GM12878 (cell line): ENCODE measurements around the gene ADGRG2.

Source experiments
- EGR1 ChIP-seq, 2 experiments: IDR thresholded peaks; 1 replicate in 1 of 2; 2 replicates in 1 of 2; pipeline ENCODE4 v1.6.1; 2011 to 2012; ENCODE audit warnings: low read depth in 2 of 2, low read length in 2 of 2, borderline replicate concordance in 1 of 2, mild to moderate bottlenecking in 1 of 2, moderate library complexity in 1 of 2
- NFXL1 ChIP-seq: fragments of 450-650 bp; IDR thresholded peaks from 2 replicates; pipeline ENCODE4 v1.6.1; 2017; ENCODE audit warnings: antibody characterized with exemption, mild to moderate bottlenecking, borderline replicate concordance
- POLR2A ChIP-seq: IDR thresholded peaks from 2 replicates; pipeline ENCODE4 v1.6.1; 2011; ENCODE audit warnings: low read depth, mild to moderate bottlenecking, low read length
- POLR2AphosphoS5 ChIP-seq: IDR thresholded peaks from 2 replicates; pipeline ENCODE4 v1.6.1; 2011; ENCODE audit warnings: mild to moderate bottlenecking, low read length, inconsistent platforms
- RBBP5 ChIP-seq: fragments of 200-600 bp; sonication (generic); conservative IDR thresholded peaks from 2 replicates; pipeline ENCODE4 v1.6.1; 2016
- RFX5 ChIP-seq: IDR thresholded peaks from 2 replicates; pipeline ENCODE4 v1.6.1; 2011; ENCODE audit warnings: low read depth, low read length, improper control_type of control experiment
- SPI1 ChIP-seq: IDR thresholded peaks from 2 replicates; pipeline ENCODE4 v1.6.1; 2011; ENCODE audit warnings: low read depth, mild to moderate bottlenecking, low read length, moderate library complexity, borderline replicate concordance; ENCODE audit not compliant: insufficient read depth
- STAT1 ChIP-seq: fragments of 450-650 bp; conservative IDR thresholded peaks from 2 replicates; pipeline ENCODE4 v1.6.1; 2014; ENCODE audit warnings: antibody characterized with exemption, mild to moderate bottlenecking
- TCF12 ChIP-seq: IDR thresholded peaks from 2 replicates; pipeline ENCODE4 v1.6.1; 2011; ENCODE audit warnings: low read depth, mild to moderate bottlenecking, low read length
- TF ChIP-seq, protein P1 (sequence below): IDR thresholded peaks from 2 replicates; pipeline ENCODE4 v1.6.1; 2011; ENCODE audit warnings: low read depth, mild to moderate bottlenecking, low read length, moderate library complexity, borderline replicate concordance; ENCODE audit errors: extremely low read depth
- TF ChIP-seq, protein P2 (sequence below): IDR thresholded peaks from 2 replicates; pipeline ENCODE4 v1.6.1; 2012; ENCODE audit warnings: low read depth, low read length, improper control_type of control experiment
- TF ChIP-seq, protein P3 (sequence below), 3 experiments: IDR thresholded peaks in 2 of 3; conservative IDR thresholded peaks in 1 of 3; 2 replicates each; pipeline ENCODE4 v1.5.1; 2011; ENCODE audit warnings: low read depth in 3 of 3, low read length in 3 of 3, mild to moderate bottlenecking in 3 of 3, control low read depth in 2 of 3, moderate library complexity in 2 of 3, inconsistent platforms in 1 of 3, mixed read lengths in 1 of 3; ENCODE audit not compliant: control insufficient read depth in 2 of 3, insufficient read depth in 1 of 3; ENCODE audit errors: extremely low read depth in 1 of 3

DNA sequence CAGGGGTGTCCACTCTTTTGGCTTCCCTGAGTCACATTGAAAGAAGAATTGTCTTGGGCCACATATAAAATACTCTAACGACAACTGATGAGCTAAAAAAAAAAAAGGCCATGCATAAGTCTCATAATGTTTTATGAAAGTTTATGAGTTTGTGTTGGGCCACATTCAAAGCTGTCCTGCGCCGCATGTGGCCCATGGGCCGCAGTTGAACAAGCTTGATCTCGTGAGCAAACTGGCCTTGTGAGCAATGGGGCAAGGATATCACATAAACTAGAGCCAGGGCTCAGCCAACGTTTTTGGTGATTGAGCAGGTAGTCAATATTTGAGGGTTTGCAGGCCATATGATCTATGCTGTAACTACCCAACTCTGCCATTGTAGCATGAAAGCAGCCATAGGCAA is 93.7 kb downstream of the ADGRG2 start:
- TF ChIP-seq EGR1 (IDR thresholded peaks at IDR 0.05; ENCODE audit: borderline replicate concordance in 1 of 2, low read depth in 2 of 2, low read length in 2 of 2): no peak
- TF ChIP-seq POLR2AphosphoS5: no peak
- TF ChIP-seq RBBP5: no peak
- TF ChIP-seq POLR2A: no peak
- TF ChIP-seq, protein P1, sequence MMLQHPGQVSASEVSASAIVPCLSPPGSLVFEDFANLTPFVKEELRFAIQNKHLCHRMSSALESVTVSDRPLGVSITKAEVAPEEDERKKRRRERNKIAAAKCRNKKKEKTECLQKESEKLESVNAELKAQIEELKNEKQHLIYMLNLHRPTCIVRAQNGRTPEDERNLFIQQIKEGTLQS: no peak
- no peak for TF ChIP-seq TCF12
- no peak for TF ChIP-seq NFXL1
- TF ChIP-seq, protein P2, sequence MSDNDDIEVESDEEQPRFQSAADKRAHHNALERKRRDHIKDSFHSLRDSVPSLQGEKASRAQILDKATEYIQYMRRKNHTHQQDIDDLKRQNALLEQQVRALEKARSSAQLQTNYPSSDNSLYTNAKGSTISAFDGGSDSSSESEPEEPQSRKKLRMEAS: no peak
- TF ChIP-seq SPI1: no peak
- TF ChIP-seq, protein P3, sequence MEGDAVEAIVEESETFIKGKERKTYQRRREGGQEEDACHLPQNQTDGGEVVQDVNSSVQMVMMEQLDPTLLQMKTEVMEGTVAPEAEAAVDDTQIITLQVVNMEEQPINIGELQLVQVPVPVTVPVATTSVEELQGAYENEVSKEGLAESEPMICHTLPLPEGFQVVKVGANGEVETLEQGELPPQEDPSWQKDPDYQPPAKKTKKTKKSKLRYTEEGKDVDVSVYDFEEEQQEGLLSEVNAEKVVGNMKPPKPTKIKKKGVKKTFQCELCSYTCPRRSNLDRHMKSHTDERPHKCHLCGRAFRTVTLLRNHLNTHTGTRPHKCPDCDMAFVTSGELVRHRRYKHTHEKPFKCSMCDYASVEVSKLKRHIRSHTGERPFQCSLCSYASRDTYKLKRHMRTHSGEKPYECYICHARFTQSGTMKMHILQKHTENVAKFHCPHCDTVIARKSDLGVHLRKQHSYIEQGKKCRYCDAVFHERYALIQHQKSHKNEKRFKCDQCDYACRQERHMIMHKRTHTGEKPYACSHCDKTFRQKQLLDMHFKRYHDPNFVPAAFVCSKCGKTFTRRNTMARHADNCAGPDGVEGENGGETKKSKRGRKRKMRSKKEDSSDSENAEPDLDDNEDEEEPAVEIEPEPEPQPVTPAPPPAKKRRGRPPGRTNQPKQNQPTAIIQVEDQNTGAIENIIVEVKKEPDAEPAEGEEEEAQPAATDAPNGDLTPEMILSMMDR (IDR thresholded peaks at IDR 0.05 in 2 of 3, conservative IDR thresholded peaks at IDR 0.05 in 1 of 3; ENCODE audit: control insufficient read depth in 2 of 3, extremely low read depth in 1 of 3, insufficient read depth in 1 of 3, low read depth in 3 of 3, low read length in 3 of 3): no peak
- TF ChIP-seq STAT1: no peak
- no peak for TF ChIP-seq RFX5
